Peyer's patch (tissue), 4 donors: Measurements from ENCODE around the gene CCDC57. TPM values are rescaled to one million over a fixed set of nuclear protein-coding genes. Genes with fewer than 3 reads are reported as not detected.
A peak's percentile ranks its signal among the peaks of the same experiment; 100 is the strongest.

Experiments
- DNase-seq, 3 donors: peaks; one replicate each; pipeline ENCODE4 v3.0.0-alpha.2; 2017 to 2019
- H3K27ac ChIP-seq, 4 donors: fragments of 200-600 bp; sonication (generic); one replicate each; pipeline ENCODE4 v1.5.1; 2016 to 2019
- H3K27me3 ChIP-seq, 2 donors: fragments of 200-600 bp; sonication (generic); one replicate each; pipeline ENCODE4 v1.5.1; 2019
- H3K36me3 ChIP-seq, 3 donors: fragments of 200-600 bp; sonication (generic); one replicate each; pipeline ENCODE4 v1.5.1; 2016 to 2019
- H3K4me1 ChIP-seq, 4 donors: fragments of 200-600 bp; sonication (generic); one replicate each; pipeline ENCODE4 v1.5.1; 2016 to 2019
- H3K4me3 ChIP-seq, 4 donors: fragments of 200-600 bp; sonication (generic); 1 replicate in 3 of 4; 2 replicates in 1 of 4; pipeline ENCODE4 v1.5.1; 2016 to 2019; ENCODE audit warnings: mild to moderate bottlenecking in 1 of 4
- H3K9me3 ChIP-seq, 4 donors: fragments of 200-600 bp; sonication (generic); one replicate each; pipeline ENCODE4 v1.5.1; 2016 to 2019; ENCODE audit warnings: mild to moderate bottlenecking in 1 of 4
- POLR2A ChIP-seq, 2 donors: fragments of 450-650 bp; IDR thresholded peaks; one replicate each; pipeline ENCODE4 v1.5.1; 2017; ENCODE audit warnings: antibody characterized with exemption in 2 of 2, mild to moderate bottlenecking in 2 of 2, moderate library complexity in 2 of 2
- total RNA-seq, 4 donors: library from RNA; depleted of rRNA; stranded (reverse); fragments of >200 nt; gene quantifications; one replicate each; pipeline ENCODE4 v1.1.0, GENCODE V29; 2016
- TF ChIP-seq, protein P1 (sequence below), 6 experiments: fragments of 450-650 bp in 4 of 6; fragments of 200-600 bp in 2 of 6; sonication (generic) in 1 of 6; IDR thresholded peaks; one replicate each; pipeline ENCODE4 v1.5.1; 2017 to 2019; ENCODE audit warnings: antibody characterized with exemption in 6 of 6, mild to moderate bottlenecking in 3 of 6, moderate library complexity in 1 of 6

CCDC57 gene
- total RNA-seq, 4 donors from 2014 or later: 28.2 to 144 (median 79.8) TPM

DNA sequence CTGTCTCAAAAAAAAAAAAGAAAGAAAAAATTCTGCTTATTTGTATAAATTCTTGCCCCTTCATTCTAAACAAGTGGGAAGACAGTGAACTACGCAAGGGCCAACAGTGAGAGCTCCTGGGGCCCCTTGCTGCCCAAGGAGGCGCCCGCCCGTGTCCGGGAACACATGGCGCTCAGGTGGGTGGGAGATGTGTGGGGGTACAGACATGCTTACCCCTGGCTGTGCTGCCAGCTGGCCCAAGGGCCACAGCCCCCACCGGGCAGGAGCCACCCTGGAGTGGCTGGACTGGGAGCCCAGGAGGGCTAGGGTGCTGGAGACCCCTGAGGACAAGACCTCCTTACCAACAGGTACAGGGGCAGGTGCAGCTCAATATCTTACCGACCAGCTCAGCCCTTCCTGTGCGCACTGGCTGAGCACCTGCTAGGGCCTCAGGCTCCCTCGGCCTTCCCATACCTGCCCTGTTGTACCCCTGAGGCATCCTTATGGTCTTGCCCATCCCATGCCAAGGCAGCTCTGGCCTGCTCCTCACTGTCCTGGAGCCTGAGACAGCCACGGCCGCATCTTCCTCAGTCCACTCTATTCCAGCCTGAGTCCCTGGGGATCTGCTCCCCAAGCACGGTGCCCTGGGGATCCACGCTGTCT, 56.2 kb downstream of the CCDC57 start:
- Histone ChIP-seq H3K27me3 (no peaks in the 10 kb centered on the region), H3K4me1 (no peaks in the 10 kb centered on the region), H3K4me3 (no peak overlapping the region), H3K36me3 (peaks cover 0 to 9% (median 0%) of the 10 kb centered on the region in 3 donors), H3K27ac (no peak overlapping the region), H3K9me3 (no peaks in the 10 kb centered on the region)
- no peak for TF ChIP-seq POLR2A (IDR thresholded peaks at IDR 0.05)
- TF ChIP-seq, protein P1, sequence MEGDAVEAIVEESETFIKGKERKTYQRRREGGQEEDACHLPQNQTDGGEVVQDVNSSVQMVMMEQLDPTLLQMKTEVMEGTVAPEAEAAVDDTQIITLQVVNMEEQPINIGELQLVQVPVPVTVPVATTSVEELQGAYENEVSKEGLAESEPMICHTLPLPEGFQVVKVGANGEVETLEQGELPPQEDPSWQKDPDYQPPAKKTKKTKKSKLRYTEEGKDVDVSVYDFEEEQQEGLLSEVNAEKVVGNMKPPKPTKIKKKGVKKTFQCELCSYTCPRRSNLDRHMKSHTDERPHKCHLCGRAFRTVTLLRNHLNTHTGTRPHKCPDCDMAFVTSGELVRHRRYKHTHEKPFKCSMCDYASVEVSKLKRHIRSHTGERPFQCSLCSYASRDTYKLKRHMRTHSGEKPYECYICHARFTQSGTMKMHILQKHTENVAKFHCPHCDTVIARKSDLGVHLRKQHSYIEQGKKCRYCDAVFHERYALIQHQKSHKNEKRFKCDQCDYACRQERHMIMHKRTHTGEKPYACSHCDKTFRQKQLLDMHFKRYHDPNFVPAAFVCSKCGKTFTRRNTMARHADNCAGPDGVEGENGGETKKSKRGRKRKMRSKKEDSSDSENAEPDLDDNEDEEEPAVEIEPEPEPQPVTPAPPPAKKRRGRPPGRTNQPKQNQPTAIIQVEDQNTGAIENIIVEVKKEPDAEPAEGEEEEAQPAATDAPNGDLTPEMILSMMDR (IDR thresholded peaks at IDR 0.05): no peak
- DNase-seq: no peak

DNA sequence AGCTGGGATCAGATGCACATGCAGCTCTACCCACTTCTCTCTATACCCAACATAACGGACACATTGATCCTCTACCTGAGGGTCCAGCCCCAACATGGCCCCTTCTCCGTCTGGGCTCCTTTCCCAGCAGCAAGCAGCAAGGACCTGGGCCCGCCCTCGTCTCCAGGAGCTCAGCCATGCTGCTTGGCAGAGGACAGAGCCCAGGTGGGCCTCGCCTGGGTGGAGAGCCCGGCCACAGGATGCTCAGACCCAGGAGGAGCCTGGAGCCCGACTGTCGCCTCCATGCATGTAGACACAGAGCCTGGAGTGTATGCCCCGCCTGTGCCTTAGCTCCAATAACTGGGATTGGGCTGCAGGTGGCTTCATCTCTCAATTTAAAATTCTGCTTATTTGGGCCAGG, 57.0 kb downstream of the CCDC57 start:
- H3K27ac ChIP-seq: no peak overlapping the region
- no peak overlapping the region for H3K4me3 ChIP-seq
- no peaks in the 10 kb centered on the region for H3K9me3 ChIP-seq
- TF ChIP-seq, protein P1 (IDR thresholded peaks at IDR 0.05): no peak
- no peak for TF ChIP-seq POLR2A (IDR thresholded peaks at IDR 0.05)
- no peaks in the 10 kb centered on the region for H3K27me3 ChIP-seq
- no peak for DNase-seq
- H3K36me3 ChIP-seq: peaks cover 0 to 9% (median 0%) of the 10 kb centered on the region in 3 donors
- no peaks in the 10 kb centered on the region for H3K4me1 ChIP-seq

DNA sequence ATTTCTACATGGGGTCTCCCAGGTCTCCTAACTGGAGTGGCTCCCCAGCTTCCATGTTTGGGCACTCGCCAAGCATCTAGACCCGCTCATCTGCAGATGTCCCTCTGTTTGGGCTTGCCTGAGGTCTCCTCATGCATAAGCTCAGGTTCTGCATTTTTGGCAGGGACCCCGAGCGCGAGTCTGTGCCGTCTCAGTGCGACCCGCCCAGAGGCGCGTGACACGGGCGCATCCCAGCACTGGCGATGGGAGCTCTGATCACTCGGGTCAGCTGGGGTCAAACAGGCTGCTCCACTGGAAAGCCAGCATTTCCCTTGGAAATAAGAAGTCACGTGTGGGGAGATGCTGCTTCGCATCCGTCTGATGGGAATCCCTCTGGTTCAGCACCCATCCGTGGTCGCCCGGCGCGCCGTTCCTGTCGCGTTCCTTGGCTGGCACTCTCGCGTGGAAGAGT, 57.7 kb downstream of the CCDC57 start:
- Histone ChIP-seq H3K36me3 (peaks cover 0 to 9% (median 0%) of the 10 kb centered on the region in 3 donors), H3K27ac (no peak overlapping the region), H3K9me3 (no peaks in the 10 kb centered on the region), H3K27me3 (no peaks in the 10 kb centered on the region), H3K4me1 (no peaks in the 10 kb centered on the region), H3K4me3 (no peak overlapping the region)
- no peak for DNase-seq
- TF ChIP-seq, protein P1 (IDR thresholded peaks at IDR 0.05): no peak
- TF ChIP-seq POLR2A (IDR thresholded peaks at IDR 0.05): no peak

DNA sequence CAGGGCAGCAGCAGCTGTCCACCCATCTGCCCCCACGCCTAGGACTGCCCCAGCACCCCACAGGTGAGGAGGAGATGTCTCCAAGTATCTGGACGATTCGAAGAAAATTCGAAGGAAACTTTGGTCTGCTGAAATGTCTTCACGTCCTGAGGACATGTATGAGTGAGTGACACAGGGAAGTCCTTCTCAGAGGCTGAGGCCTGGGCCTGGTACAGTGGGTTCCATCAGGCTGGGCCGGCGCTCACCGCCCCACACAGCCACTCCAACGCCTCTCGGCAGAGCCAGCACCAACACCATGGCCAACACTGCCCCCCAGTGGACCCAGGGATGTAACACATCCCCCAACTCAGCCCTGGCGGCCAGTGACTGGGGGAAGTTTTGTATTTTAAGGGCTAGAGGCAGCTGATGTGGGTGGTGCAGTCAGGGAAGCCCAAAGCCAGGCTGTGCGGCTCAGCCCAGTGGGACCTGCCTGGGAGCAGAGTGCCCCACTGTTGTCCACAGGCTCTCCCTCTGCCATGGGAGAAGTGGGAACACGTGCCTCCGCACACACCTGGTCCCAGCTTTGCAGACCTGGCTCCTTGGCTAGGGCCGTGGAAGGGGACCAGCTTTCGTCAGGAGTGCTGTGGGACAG, 58.8 kb downstream of the CCDC57 start:
- no peaks in the 10 kb centered on the region for H3K27me3 ChIP-seq
- H3K36me3 ChIP-seq: peaks cover 0 to 9% (median 0%) of the 10 kb centered on the region in 3 donors
- H3K9me3 ChIP-seq: no peaks in the 10 kb centered on the region
- H3K4me3 ChIP-seq: no peak overlapping the region
- peak in 1 of 2 donors; percentile 13 for TF ChIP-seq POLR2A (IDR thresholded peaks at IDR 0.05)
- TF ChIP-seq, protein P1 (IDR thresholded peaks at IDR 0.05): peak; percentile 87 to 95 (median 93)
- no peaks in the 10 kb centered on the region for H3K4me1 ChIP-seq
- DNase-seq: peak; percentile 77 to 89 (median 87)
- no peak overlapping the region for H3K27ac ChIP-seq

DNA sequence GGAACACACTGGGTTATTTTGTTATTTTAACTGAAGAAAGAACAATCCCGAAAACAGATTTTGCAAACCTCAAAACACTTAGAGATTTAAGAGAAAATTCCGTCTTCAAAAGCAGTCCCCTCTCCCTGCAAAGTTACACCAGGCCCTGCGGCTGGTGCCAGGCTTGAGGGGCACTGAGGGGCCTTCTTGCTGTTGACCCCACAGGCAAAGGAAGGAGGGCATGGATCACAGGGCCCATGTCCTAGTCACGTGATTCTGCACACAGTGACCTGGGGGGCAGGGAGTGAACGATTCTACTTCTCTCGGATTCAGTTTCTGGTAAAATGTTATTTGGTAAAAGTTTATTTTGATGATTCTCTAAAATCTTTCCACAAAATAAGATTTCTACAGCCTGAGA, 59.3 kb downstream of the CCDC57 start:
- peaks cover 0 to 9% (median 0%) of the 10 kb centered on the region in 3 donors for H3K36me3 ChIP-seq
- no peaks in the 10 kb centered on the region for H3K27me3 ChIP-seq
- H3K4me1 ChIP-seq: no peaks in the 10 kb centered on the region
- no peak for DNase-seq
- H3K27ac ChIP-seq: no peak overlapping the region
- no peak overlapping the region for H3K4me3 ChIP-seq
- no peak for TF ChIP-seq POLR2A (IDR thresholded peaks at IDR 0.05)
- TF ChIP-seq, protein P1 (IDR thresholded peaks at IDR 0.05): no peak
- no peaks in the 10 kb centered on the region for H3K9me3 ChIP-seq
